ENCODE measurements around the gene FOXP4.

Gene FOXP4

GRCh38 chr6:41624621-41625380 lies 78.6 kb downstream of the FOXP4 start:
- no peaks in the 10 kb centered on the region for H3K36me3 ChIP-seq (ENCODE audit: insufficient read depth, low read length)
- H4K20me1 ChIP-seq (ENCODE audit: insufficient read depth, low read length): no peaks in the 10 kb centered on the region
- no peaks in the 10 kb centered on the region for H3K79me2 ChIP-seq (ENCODE audit: insufficient read depth, low read length)
- H3K4me3 ChIP-seq (ENCODE audit: low read depth, low read length, poor library complexity, severe bottlenecking): no peak overlapping the region
- no peaks in the 10 kb centered on the region; the same call in 1 of the 2 replicates for H3K27me3 ChIP-seq (ENCODE audit: insufficient read depth, low read length)
- no peaks in the 10 kb centered on the region for H3F3A ChIP-seq (ENCODE audit: insufficient read depth, low read length)
- no peak overlapping the region for H3K27ac ChIP-seq (ENCODE audit: low read depth, low read length, poor library complexity, severe bottlenecking)
- H3K9ac ChIP-seq (ENCODE audit: low read length): no peak overlapping the region
- no peak overlapping the region for H3K4me2 ChIP-seq (ENCODE audit: low read length)
- no peak overlapping the region for H2AFZ ChIP-seq (ENCODE audit: low read length)
- TF ChIP-seq EZH2 (IDR thresholded peaks at IDR 0.05; ENCODE audit: borderline replicate concordance, low read length) (no peak), CTCF (IDR thresholded peaks at IDR 0.05; ENCODE audit: low read length) (no peak)
- peaks cover 25% of the 10 kb centered on the region for H3K4me1 ChIP-seq (ENCODE audit: insufficient read depth, low read length, severe bottlenecking)
- peaks cover 5% of the 10 kb centered on the region; the same call in 1 of the 2 replicates for H3K9me3 ChIP-seq (ENCODE audit: low read length)
- H3K9me2 ChIP-seq (ENCODE audit: low read depth, low read length): no peaks in the 10 kb centered on the region

- TF ChIP-seq EZH2 (IDR thresholded peaks at IDR 0.05; ENCODE audit: borderline replicate concordance, low read length) (no peak), CTCF (IDR thresholded peaks at IDR 0.05; ENCODE audit: low read length) (no peak)
- no peak overlapping the region for H2AFZ ChIP-seq (ENCODE audit: low read length)
Observed at GRCh38 chr6:41625442-41625841, 79.3 kb downstream of the FOXP4 start.

GRCh38 chr6:41626022-41626421 lies 79.8 kb downstream of the FOXP4 start:
- Histone ChIP-seq H3K9ac (ENCODE audit: low read length) (no peak overlapping the region), H3K36me3 (ENCODE audit: insufficient read depth, low read length) (no peaks in the 10 kb centered on the region), H3K79me2 (ENCODE audit: insufficient read depth, low read length) (no peaks in the 10 kb centered on the region), H3K4me3 (ENCODE audit: low read depth, low read length, poor library complexity, severe bottlenecking) (no peak overlapping the region), H3K9me3 (ENCODE audit: low read length) (peaks cover 5% of the 10 kb centered on the region; the same call in 1 of the 2 replicates), H3K4me1 (ENCODE audit: insufficient read depth, low read length, severe bottlenecking) (peaks cover 25% of the 10 kb centered on the region), H3K4me2 (ENCODE audit: low read length) (no peak overlapping the region), H3F3A (ENCODE audit: insufficient read depth, low read length) (no peaks in the 10 kb centered on the region), H3K9me2 (ENCODE audit: low read depth, low read length) (no peaks in the 10 kb centered on the region), H2AFZ (ENCODE audit: low read length) (no peak overlapping the region), H4K20me1 (ENCODE audit: insufficient read depth, low read length) (no peaks in the 10 kb centered on the region), H3K27me3 (ENCODE audit: insufficient read depth, low read length) (no peaks in the 10 kb centered on the region), H3K27ac (ENCODE audit: low read depth, low read length, poor library complexity, severe bottlenecking) (no peak overlapping the region)
- TF ChIP-seq CTCF (IDR thresholded peaks at IDR 0.05; ENCODE audit: low read length) (no peak), EZH2 (IDR thresholded peaks at IDR 0.05; ENCODE audit: borderline replicate concordance, low read length) (no peak)

More at GRCh38 chr6:41625442-41625841, 79.3 kb downstream of the FOXP4 start:
- H3K4me1 ChIP-seq (ENCODE audit: insufficient read depth, low read length, severe bottlenecking): peaks cover 25% of the 10 kb centered on the region
- H3K9ac ChIP-seq (ENCODE audit: low read length): no peak overlapping the region
- no peaks in the 10 kb centered on the region for H3K36me3 ChIP-seq (ENCODE audit: insufficient read depth, low read length)
- no peaks in the 10 kb centered on the region for H3F3A ChIP-seq (ENCODE audit: insufficient read depth, low read length)
- no peaks in the 10 kb centered on the region for H3K9me2 ChIP-seq (ENCODE audit: low read depth, low read length)
- no peaks in the 10 kb centered on the region for H3K79me2 ChIP-seq (ENCODE audit: insufficient read depth, low read length)
- no peak overlapping the region for H3K4me2 ChIP-seq (ENCODE audit: low read length)
- no peaks in the 10 kb centered on the region for H4K20me1 ChIP-seq (ENCODE audit: insufficient read depth, low read length)
- H3K27me3 ChIP-seq (ENCODE audit: insufficient read depth, low read length): no peaks in the 10 kb centered on the region; the same call in 1 of the 2 replicates
- peaks cover 5% of the 10 kb centered on the region; the same call in 1 of the 2 replicates for H3K9me3 ChIP-seq (ENCODE audit: low read length)
- no peak overlapping the region for H3K4me3 ChIP-seq (ENCODE audit: low read depth, low read length, poor library complexity, severe bottlenecking)
- H3K27ac ChIP-seq (ENCODE audit: low read depth, low read length, poor library complexity, severe bottlenecking): no peak overlapping the region

All from OCI-LY1 (cell line).